MM.1S (cell line): ENCODE data around the gene ZIC2.

Source experiments
- EZH2 ChIP-seq: fragments of 300-600 bp; sonication (generic); optimal IDR thresholded peaks from 2 replicates; pipeline ENCODE3; 2017; ENCODE audit warnings: low read depth, mild to moderate bottlenecking, antibody characterized with exemption, low read length, mixed read lengths
- TF ChIP-seq, protein P1 (sequence below): fragments of 300-600 bp; sonication (generic); IDR thresholded peaks from 2 replicates; pipeline ENCODE4 v1.5.1; 2016; ENCODE audit warnings: antibody characterized with exemption, low read length, mixed read lengths

DNA sequence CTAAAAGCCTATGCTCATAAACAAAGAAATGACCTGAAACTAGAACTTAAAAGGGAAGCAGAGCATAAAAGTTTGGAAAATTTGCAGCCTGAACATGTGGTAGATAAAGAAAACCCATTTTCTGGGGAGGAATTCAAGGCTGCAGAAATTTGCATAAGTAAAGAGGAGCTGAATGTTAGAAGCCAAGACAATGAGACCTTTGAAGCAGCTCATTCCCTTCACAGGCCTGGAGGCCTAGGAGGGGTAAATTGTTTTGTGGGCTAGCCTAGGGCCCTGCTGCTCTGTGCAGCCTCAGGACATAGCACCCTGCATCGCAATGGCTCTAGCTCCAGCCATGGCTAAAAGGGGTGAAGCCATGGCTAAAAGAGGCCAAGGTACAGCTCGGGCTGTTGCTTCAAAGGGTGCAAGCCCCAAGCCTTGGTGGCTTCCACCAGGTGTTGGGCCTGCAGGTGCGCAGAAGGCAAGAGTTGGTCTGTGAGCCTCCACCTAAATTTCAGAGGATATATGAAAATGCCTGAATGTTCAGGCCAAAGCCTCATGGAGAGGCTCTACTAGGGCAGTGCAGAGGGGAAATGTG, 38.3 kb downstream of the ZIC2 start:
- TF ChIP-seq, protein P1, sequence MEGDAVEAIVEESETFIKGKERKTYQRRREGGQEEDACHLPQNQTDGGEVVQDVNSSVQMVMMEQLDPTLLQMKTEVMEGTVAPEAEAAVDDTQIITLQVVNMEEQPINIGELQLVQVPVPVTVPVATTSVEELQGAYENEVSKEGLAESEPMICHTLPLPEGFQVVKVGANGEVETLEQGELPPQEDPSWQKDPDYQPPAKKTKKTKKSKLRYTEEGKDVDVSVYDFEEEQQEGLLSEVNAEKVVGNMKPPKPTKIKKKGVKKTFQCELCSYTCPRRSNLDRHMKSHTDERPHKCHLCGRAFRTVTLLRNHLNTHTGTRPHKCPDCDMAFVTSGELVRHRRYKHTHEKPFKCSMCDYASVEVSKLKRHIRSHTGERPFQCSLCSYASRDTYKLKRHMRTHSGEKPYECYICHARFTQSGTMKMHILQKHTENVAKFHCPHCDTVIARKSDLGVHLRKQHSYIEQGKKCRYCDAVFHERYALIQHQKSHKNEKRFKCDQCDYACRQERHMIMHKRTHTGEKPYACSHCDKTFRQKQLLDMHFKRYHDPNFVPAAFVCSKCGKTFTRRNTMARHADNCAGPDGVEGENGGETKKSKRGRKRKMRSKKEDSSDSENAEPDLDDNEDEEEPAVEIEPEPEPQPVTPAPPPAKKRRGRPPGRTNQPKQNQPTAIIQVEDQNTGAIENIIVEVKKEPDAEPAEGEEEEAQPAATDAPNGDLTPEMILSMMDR, result no peak
- TF ChIP-seq EZH2, result no peak
